Panc1 (cell line): ENCODE results near the gene EMSY.

Source experiments
- CTCF ChIP-seq: fragments of 450-650 bp; IDR thresholded peaks from 2 replicates; pipeline ENCODE4 v1.5.1; 2017; ENCODE audit warnings: mild to moderate bottlenecking
- POLR2AphosphoS5 ChIP-seq: IDR thresholded peaks from 2 replicates; pipeline ENCODE4 v1.6.1; 2012; ENCODE audit warnings: mild to moderate bottlenecking, low read depth, low read length, moderate library complexity

GRCh38 chr11:76408171-76408965, 36.5 kb upstream of the EMSY start:
- TF ChIP-seq CTCF (no peak), POLR2AphosphoS5 (no peak)
